GM12891 (cell line): Measurements from ENCODE around the gene ZIK1.

Experiments used
- DNase-seq: peaks from one replicate; pipeline ENCODE4 v3.0.0; 2011; ENCODE audit warnings: low spot score; ENCODE audit not compliant: insufficient read length
- FAIRE-seq: peaks from 2 replicates; lab custom pipeline; 2011; peaks lifted over from hg19 to GRCh38; lab: Jason Lieb, UNC
- PAX5 ChIP-seq: IDR thresholded peaks from 2 replicates; pipeline ENCODE4 v1.6.1; 2011; ENCODE audit warnings: low read length, moderate library complexity, mild to moderate bottlenecking; ENCODE audit not compliant: insufficient read depth, severe bottlenecking
- POLR2A ChIP-seq: IDR thresholded peaks from 2 replicates; pipeline ENCODE4 v1.6.1; 2011; ENCODE audit warnings: low read depth, low read length, control low read depth
- POLR2AphosphoS5 ChIP-seq: IDR thresholded peaks from 2 replicates; pipeline ENCODE4 v1.6.1; 2011; ENCODE audit warnings: low read depth, low read length, control low read depth
- POU2F2 ChIP-seq: IDR thresholded peaks from 2 replicates; pipeline ENCODE4 v1.6.1; 2011; ENCODE audit warnings: low read depth, mild to moderate bottlenecking, control low read depth, low read length, moderate library complexity
- SPI1 ChIP-seq: IDR thresholded peaks from 2 replicates; pipeline ENCODE4 v1.6.1; 2011; ENCODE audit warnings: low read depth, low read length, control low read depth
- TAF1 ChIP-seq: IDR thresholded peaks from 2 replicates; pipeline ENCODE4 v1.6.1; 2011; ENCODE audit warnings: low read depth, low read length, control low read depth

The ZIK1 gene

DNA sequence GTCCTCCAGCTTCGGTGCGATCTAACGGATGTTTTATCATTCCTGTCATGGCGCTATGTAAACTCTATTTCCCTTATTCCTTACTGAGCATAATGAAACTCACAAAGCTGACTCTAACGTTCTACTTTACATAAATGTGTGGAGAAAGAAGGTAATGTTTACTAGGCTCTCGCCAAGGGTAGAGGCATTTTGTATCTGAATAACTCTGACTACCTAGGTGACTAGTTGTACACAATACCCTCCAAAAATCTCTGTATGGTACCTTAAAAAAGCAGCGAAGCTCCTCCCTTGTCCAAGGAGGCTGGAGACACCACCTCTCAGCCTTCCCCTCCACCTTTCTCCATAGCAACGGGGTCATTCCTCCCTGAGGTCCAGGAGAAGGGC is 15.4 kb downstream of the ZIK1 start:
- no peak for FAIRE-seq
- DNase-seq: no peak
- TF ChIP-seq PAX5 (no peak), POLR2AphosphoS5 (no peak), SPI1 (no peak), TAF1 (no peak), POLR2A (no peak), POU2F2 (no peak)

DNA sequence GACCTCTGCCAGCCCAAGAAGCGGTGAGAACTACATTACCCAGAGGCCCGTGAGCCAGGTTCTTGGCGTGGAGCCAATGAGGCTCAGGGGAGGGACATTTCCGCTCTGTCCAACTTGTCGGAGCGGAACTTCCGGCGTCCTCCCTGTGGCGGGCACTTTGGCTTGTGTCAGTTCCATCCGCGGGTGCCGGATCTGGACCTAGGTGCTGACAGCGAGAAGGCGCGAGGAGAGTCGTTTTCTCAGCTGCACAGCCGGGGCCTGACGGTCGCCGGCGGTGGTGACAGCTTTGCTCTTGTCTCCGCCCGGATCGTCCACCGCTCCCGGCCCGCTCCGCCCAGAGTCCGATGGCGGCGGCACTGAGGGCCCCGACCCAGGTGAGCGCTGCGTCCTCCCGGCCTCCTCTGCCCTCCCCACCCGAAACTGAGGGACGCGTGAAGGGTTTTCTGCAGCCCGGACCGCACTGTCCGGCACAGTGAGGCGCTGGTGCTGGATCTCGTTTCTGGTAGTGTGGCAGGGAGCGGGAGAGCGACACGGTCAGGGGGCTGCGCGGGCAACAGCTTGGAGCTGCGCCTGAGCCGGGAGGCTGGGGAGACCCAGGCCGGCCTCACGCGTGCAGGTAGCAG is 15.9 kb downstream of the ZIK1 start, which contains the start of gene ZNF530:
Gene ZNF530 (plus strand): TSS at position 125 of the 623 bp plus-strand sequence. CDS start 4,461 bp downstream, outside the sequence.
- TF ChIP-seq POLR2A (peak; percentile 45; the same call in 1 of the 2 replicates), POU2F2 (no peak), POLR2AphosphoS5 (peak; percentile 75; the same call in 1 of the 2 replicates)
- peak; percentile 97 for FAIRE-seq

DNA sequence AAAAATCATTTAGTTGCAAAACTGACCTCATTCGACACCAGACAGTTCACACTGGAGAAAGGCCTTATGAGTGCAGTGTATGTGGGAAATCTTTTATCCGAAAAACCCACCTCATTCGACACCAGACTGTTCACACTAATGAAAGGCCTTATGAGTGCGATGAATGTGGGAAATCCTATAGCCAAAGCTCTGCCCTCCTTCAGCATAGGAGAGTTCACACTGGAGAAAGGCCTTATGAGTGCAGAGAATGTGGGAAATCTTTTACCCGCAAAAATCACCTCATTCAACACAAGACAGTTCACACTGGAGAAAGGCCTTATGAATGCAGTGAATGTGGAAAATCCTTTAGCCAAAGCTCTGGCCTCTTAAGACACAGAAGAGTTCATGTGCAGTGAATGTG is 23.0 kb downstream of the ZIK1 start:
- DNase-seq (no peak), FAIRE-seq (no peak)
- TF ChIP-seq SPI1 (no peak), POLR2A (no peak), PAX5 (no peak), TAF1 (no peak)

More for the DNA sequence above, 15.9 kb downstream of the ZIK1 start, which contains the start of gene ZNF530:
- DNase-seq: peak; percentile 85

DNA sequence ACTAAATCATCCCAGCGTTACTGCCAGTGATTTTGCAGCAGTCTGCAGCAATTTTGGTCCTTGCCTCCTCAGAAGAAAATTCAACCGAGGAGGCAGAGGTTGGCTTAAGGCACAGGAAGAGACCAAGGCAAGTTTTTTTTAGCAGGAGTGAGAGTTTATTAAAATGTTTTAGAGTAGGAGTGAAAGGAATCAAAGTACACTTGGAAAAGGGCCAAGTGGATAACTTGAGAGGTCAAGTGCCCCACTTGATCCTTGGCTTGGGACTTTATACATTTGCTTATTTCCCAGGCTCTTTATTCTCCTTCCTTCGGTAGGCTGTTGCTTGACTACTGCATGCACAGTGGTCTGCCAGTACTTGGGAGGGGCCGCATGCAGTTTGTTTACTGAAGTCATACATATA is 27.2 kb downstream of the ZIK1 start:
- DNase-seq (no peak), FAIRE-seq (no peak)
- TF ChIP-seq TAF1 (no peak), SPI1 (no peak), PAX5 (no peak), POLR2AphosphoS5 (no peak), POU2F2 (no peak), POLR2A (no peak)

GRCh38 chr19:57613941-57614743 is 30.2 kb downstream of the ZIK1 start, which contains the start of gene ZNF134:
ZNF134 (plus strand) TSS chr19:57614242; CDS start chr19:57619469, 5,227 bp downstream.
- peak; percentile 58 for TF ChIP-seq TAF1
- TF ChIP-seq PAX5: no peak
- TF ChIP-seq SPI1: no peak
- TF ChIP-seq POLR2A: peak; percentile 64
- TF ChIP-seq POLR2AphosphoS5: peak; percentile 85
- no peak for TF ChIP-seq POU2F2
- DNase-seq (peak; percentile 91), FAIRE-seq (peak; percentile 93)

DNA sequence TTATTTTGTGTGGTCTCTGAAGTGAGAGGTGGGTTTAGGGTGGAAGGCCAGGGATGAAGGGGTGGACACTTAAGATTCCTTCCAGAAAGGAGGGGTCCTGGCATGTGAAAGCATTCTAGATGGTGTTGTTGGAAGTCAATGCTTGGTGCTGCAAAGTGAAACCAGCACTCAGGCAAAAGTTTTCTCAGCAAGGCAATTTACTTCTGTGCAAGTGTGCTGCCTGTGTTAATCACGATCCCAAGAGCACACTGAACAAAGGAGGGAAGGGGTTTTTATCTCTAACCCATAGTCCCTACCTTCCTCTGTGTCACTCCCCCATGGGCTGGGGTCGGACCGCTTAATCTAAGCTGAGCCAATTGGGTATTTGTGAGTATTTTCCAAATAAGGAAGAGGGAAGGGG is 31.4 kb downstream of the ZIK1 start:
- DNase-seq: no peak
- peak; percentile 9 for FAIRE-seq
- no peak for TF ChIP-seq SPI1
- TF ChIP-seq TAF1: no peak
- no peak for TF ChIP-seq POU2F2
- no peak for TF ChIP-seq POLR2AphosphoS5
- TF ChIP-seq PAX5: no peak
- no peak for TF ChIP-seq POLR2A

DNA sequence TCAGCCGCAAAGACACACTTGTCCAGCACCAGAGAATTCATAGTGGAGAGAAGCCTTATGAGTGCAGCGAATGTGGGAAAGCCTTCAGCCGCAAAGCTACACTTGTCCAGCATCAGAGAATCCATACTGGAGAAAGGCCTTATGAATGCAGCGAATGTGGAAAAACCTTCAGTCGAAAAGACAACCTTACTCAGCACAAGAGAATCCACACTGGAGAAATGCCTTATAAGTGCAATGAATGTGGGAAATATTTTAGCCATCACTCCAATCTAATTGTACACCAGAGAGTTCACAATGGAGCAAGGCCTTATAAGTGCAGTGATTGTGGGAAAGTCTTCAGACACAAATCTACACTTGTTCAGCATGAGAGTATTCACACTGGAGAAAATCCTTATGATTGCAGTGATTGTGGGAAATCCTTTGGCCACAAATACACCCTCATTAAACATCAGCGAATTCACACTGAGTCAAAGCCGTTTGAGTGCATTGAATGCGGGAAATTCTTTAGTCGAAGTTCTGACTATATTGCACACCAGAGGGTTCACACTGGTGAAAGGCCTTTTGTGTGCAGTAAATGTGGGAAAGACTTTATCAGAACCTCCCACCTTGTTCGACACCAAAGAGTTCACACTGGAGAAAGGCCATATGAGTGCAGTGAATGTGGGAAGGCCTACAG is 36.9 kb downstream of the ZIK1 start:
- DNase-seq: no peak
- no peak for FAIRE-seq
- TF ChIP-seq POU2F2: no peak
- no peak for TF ChIP-seq SPI1
- no peak for TF ChIP-seq TAF1
- 0 out of 2 replicates have a peak, but pooled peaks have one; percentile 38 for TF ChIP-seq POLR2AphosphoS5
- no peak for TF ChIP-seq POLR2A
- no peak for TF ChIP-seq PAX5

DNA sequence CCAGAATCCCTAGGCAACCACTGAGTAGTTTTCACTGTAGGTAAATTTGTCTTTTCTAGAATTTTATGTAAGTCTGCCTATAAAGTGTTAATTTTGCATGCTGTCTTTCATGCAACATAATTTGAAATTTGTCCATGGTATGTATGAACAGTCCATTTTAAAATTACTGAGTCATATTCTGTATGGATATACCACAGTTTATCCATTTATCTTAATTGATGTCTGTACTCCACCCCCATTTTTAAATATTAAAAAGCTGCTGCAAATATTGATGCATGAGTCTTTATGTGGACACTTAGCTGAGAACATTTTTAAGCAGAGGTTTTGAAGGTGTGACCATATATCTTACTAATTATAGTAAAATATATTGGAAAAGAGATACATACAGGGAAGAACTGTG is 39.1 kb downstream of the ZIK1 start:
- TF ChIP-seq POLR2A: no peak
- no peak for TF ChIP-seq TAF1
- TF ChIP-seq PAX5: no peak
- no peak for TF ChIP-seq POU2F2
- TF ChIP-seq SPI1: no peak
- TF ChIP-seq POLR2AphosphoS5: no peak
- FAIRE-seq: no peak
- DNase-seq: no peak
